ENCODE measurements around the gene MOXD1.

- TF ChIP-seq CTCF (IDR thresholded peaks at IDR 0.05) (no peak), POLR2A (IDR thresholded peaks at IDR 0.05) (no peak)
These were observed 96.4 kb downstream of the MOXD1 start for GRCh38 chr6:132304891-132305305.
